B cell (primary cell): ENCODE data around the gene MYO16. TPM values are rescaled to one million over a fixed set of nuclear protein-coding genes. Genes with fewer than 3 reads are reported as not detected.

Experiments
- ATAC-seq: fragments of 200-7000 bp; cut with Tn5 transposase; one replicate; pipeline ENCODE4 v1.10.0; 2021; ENCODE audit warnings: low read depth, mild to moderate bottlenecking, moderate number of reproducible peaks, moderate library complexity
- CTCF ChIA-PET: fragments of 350-600 bp; sonication (Branson Sonifier 250); formaldehyde crosslinking; loops from one replicate; lab custom pipeline; 2021; ENCODE audit warnings: antibody characterized with exemption, inconsistent platforms; lab: Charles Lee
- POLR2A ChIA-PET: fragments of 350-600 bp; sonication (Branson Sonifier 250); formaldehyde crosslinking; loops from one replicate; lab custom pipeline; 2021; ENCODE audit warnings: antibody characterized with exemption; lab: Charles Lee
- DNase-seq: peaks from one replicate; pipeline ENCODE4 v3.0.0; 2013
- H2AFZ ChIP-seq: 2 replicates; pipeline ENCODE4 v1.6.1; 2012; ENCODE audit warnings: mild to moderate bottlenecking, low read depth, low read length; ENCODE audit not compliant: insufficient read depth, poor library complexity, severe bottlenecking
- H3K27ac ChIP-seq, 2 donors: 1 replicate in 1 of 2; 2 replicates in 1 of 2; pipeline ENCODE4 v1.5.1; 2012 to 2013; ENCODE audit warnings: low read length in 2 of 2, mild to moderate bottlenecking in 2 of 2, moderate library complexity in 1 of 2
- H3K27me3 ChIP-seq, 4 experiments: fragments of 200-600 bp in 1 of 4; sonication (generic) in 1 of 4; replicated peaks in 1 of 4; 1 replicate in 2 of 4; 2 replicates in 2 of 4; pipeline versions ENCODE4 v1.6.1 to v1.7.0; 2013 to 2016; ENCODE audit warnings: low read length in 3 of 4, mild to moderate bottlenecking in 2 of 4, mixed read lengths in 1 of 4, moderate library complexity in 1 of 4; ENCODE audit not compliant: insufficient read depth in 4 of 4, control insufficient read depth in 3 of 4; ENCODE audit errors: control extremely low read depth in 1 of 4
- H3K36me3 ChIP-seq, 2 experiments: replicated peaks in 1 of 2; 1 replicate in 1 of 2; 2 replicates in 1 of 2; pipeline versions ENCODE4 v1.6.1 to v1.7.1; 2013; ENCODE audit warnings: low read length in 1 of 2; ENCODE audit not compliant: insufficient read depth in 2 of 2, control insufficient read depth in 1 of 2; ENCODE audit errors: control extremely low read depth in 1 of 2, extremely low read depth in 1 of 2
- H3K4me1 ChIP-seq, 2 donors: fragments of 200-600 bp in 1 of 2; sonication (generic) in 1 of 2; 1 replicate in 1 of 2; 2 replicates in 1 of 2; pipeline versions ENCODE4 v1.5.1 to v1.6.1; 2013 to 2017; ENCODE audit warnings: low read length in 2 of 2; ENCODE audit not compliant: control insufficient read depth in 2 of 2, insufficient read depth in 2 of 2
- H3K4me2 ChIP-seq: replicated peaks from 2 replicates; pipeline ENCODE3; 2012; ENCODE audit warnings: mild to moderate bottlenecking, low read depth, low read length; ENCODE audit not compliant: poor library complexity, severe bottlenecking
- H3K4me3 ChIP-seq, 5 experiments: fragments of 200-600 bp in 1 of 5; sonication (generic) in 1 of 5; 1 replicate in 3 of 5; 2 replicates in 2 of 5; pipeline versions ENCODE4 v1.5.1 to v1.7.0; 2011 to 2016; ENCODE audit warnings: low read length in 4 of 5, mild to moderate bottlenecking in 4 of 5, low read depth in 2 of 5, control low read depth in 1 of 5, moderate library complexity in 1 of 5; ENCODE audit not compliant: insufficient read depth in 1 of 5; ENCODE audit errors: control extremely low read depth in 1 of 5, extremely low read depth in 1 of 5
- H3K79me2 ChIP-seq: fragments of 200-600 bp; sonication (generic); one replicate; pipeline ENCODE4 v1.6.0; 2016; ENCODE audit warnings: low read length; ENCODE audit not compliant: control insufficient read depth, insufficient read depth
- H3K9ac ChIP-seq: fragments of 200-600 bp; sonication (generic); 2 replicates; pipeline ENCODE4 v1.6.1; 2017; ENCODE audit warnings: mild to moderate bottlenecking, low read length, moderate library complexity
- H3K9me3 ChIP-seq, 3 donors: one replicate each; pipeline versions ENCODE4 v1.6.1 to v1.7.1; 2013; ENCODE audit warnings: low read length in 2 of 3; ENCODE audit not compliant: control insufficient read depth in 2 of 3, insufficient read depth in 1 of 3; ENCODE audit errors: control extremely low read depth in 1 of 3
- H4K20me1 ChIP-seq: 2 replicates; pipeline ENCODE4 v1.6.0; 2012; ENCODE audit warnings: mild to moderate bottlenecking, low read length; ENCODE audit not compliant: insufficient read depth, control insufficient read depth, poor library complexity, severe bottlenecking
- H3K27ac Mint-ChIP-seq: one replicate; pipeline ENCODE4 v1.8.0; 2021; ENCODE audit warnings: mixed read lengths
- H3K27me3 Mint-ChIP-seq: one replicate; pipeline ENCODE4 v1.8.0; 2021; ENCODE audit warnings: mixed read lengths
- H3K4me1 Mint-ChIP-seq: one replicate; pipeline ENCODE4 v1.8.0; 2021; ENCODE audit warnings: mixed read lengths
- H3K4me3 Mint-ChIP-seq: one replicate; pipeline ENCODE4 v1.8.0; 2021; ENCODE audit warnings: mixed read lengths
- H3K9me3 Mint-ChIP-seq: one replicate; pipeline ENCODE4 v1.8.0; 2022; ENCODE audit warnings: mixed read lengths; ENCODE audit not compliant: insufficient read depth
- EZH2 ChIP-seq: IDR thresholded peaks from 2 replicates; pipeline ENCODE4 v1.6.1; 2012; ENCODE audit warnings: borderline replicate concordance, low read depth, mild to moderate bottlenecking, moderate library complexity, low read length; ENCODE audit not compliant: insufficient read depth, poor library complexity, severe bottlenecking
- WGBS: methylation state at CpG from one replicate; pipeline ENCODE4 v1.1.5; 2013; ENCODE audit warnings: missing lambda C conversion rate; ENCODE audit not compliant: insufficient coverage; 5-methylcytosine and 5-hydroxymethylcytosine counted together
- intact Hi-C: fragments of 100-400 bp; cut with micrococcal nuclease; formaldehyde crosslinking; loops from one replicate; pipeline ENCODE4 v1.10.0; 2022
- polyA plus RNA-seq: library from polyadenylated mRNA; depleted of rRNA; stranded (reverse); fragments of >200 nt; gene quantifications from 2 replicates; pipeline ENCODE4 v1.2.3, GENCODE V29; 2012
- total RNA-seq, 2 donors: library from RNA; stranded (reverse); fragments of 120-200 nt in 1 of 2; gene quantifications; 1 replicate in 1 of 2; 2 replicates in 1 of 2; pipeline versions ENCODE4 v1.2.3 to v1.2.4, GENCODE V29; 2013 to 2022
- TF ChIP-seq, protein P1 (sequence below): fragments of 200-600 bp; IDR thresholded peaks from one replicate; pipeline ENCODE4 v1.8.0; 2022; ENCODE audit warnings: antibody characterized with exemption, mild to moderate bottlenecking

The MYO16 gene
- total and polyA plus RNA-seq, 2 donors (not counting 1 experiment from before 2014, with no cell fraction given): not detected

DNA sequence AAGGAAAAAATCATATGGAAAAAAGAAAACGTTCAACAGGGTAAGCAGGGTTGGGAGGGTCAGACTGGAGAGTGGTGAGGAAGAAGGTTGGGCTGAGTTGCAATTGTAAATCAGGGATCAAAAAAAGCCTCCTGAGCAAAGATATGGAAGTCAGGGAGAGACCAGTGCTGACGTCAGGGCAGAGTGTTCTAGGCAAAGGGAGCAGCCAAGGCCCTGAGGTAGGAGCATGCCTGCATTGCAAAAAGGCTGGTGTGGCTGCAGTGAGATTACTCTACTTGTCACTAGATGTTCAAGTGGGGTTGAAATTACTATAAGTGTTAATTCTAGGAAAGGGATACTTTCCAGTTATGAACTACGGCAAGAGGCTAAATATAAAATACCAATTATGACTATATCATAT lies 562.0 kb downstream of the MYO16 start:
- Histone ChIP-seq H3K27ac (no peak overlapping the region), H3K36me3 (no peaks in the 10 kb centered on the region), H4K20me1 (no peaks in the 10 kb centered on the region), H3K4me1 (no peaks in the 10 kb centered on the region), H3K4me3 (no peak overlapping the region), H3K4me2 (no peak overlapping the region), H3K9me3 (no peaks in the 10 kb centered on the region), H3K27me3 (peaks cover 0 to 2% (median 0%) of the 10 kb centered on the region in 4 experiments), H3K79me2 (no peaks in the 10 kb centered on the region), H2AFZ (no peak overlapping the region), H3K9ac (no peak overlapping the region)
- H3K27me3 Mint-ChIP-seq: peaks cover 14% of the 10 kb centered on the region
- H3K4me1 Mint-ChIP-seq: no peaks in the 10 kb centered on the region
- 95% methylated on average over 2 of the region's 3 CpGs for WGBS
- DNase-seq (no peak), ATAC-seq (no peak)
- ChIA-PET POLR2A (no interaction called here), CTCF (no interaction called here)
- no peak overlapping the region for H3K4me3 Mint-ChIP-seq
- no peak overlapping the region for H3K27ac Mint-ChIP-seq
- TF ChIP-seq, protein P1, sequence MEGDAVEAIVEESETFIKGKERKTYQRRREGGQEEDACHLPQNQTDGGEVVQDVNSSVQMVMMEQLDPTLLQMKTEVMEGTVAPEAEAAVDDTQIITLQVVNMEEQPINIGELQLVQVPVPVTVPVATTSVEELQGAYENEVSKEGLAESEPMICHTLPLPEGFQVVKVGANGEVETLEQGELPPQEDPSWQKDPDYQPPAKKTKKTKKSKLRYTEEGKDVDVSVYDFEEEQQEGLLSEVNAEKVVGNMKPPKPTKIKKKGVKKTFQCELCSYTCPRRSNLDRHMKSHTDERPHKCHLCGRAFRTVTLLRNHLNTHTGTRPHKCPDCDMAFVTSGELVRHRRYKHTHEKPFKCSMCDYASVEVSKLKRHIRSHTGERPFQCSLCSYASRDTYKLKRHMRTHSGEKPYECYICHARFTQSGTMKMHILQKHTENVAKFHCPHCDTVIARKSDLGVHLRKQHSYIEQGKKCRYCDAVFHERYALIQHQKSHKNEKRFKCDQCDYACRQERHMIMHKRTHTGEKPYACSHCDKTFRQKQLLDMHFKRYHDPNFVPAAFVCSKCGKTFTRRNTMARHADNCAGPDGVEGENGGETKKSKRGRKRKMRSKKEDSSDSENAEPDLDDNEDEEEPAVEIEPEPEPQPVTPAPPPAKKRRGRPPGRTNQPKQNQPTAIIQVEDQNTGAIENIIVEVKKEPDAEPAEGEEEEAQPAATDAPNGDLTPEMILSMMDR: no peak
- TF ChIP-seq EZH2: no peak
- intact Hi-C loops: no loop called here
- H3K9me3 Mint-ChIP-seq: no peaks in the 10 kb centered on the region

DNA sequence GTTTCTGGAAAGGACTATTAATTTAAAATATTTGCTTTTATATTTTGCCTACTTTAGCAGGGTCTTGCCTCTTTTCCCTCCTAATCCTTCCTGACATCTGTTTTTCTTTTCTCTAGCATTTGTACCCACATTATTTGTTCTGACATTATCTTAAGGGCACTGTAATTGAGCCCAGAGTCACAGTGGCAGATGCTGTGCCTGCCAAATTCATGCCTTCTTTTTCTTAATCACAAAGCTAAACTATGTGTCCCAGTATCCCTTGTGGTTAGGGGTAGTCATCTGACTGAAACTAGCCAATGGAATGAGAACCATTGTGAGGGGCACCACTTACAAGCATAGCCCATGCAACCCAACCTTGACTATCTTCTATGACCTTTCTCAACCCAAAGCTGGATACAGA lies 562.9 kb downstream of the MYO16 start:
- Histone ChIP-seq H4K20me1 (no peaks in the 10 kb centered on the region), H3K4me1 (no peaks in the 10 kb centered on the region), H3K9me3 (no peaks in the 10 kb centered on the region), H3K4me2 (no peak overlapping the region), H3K27ac (no peak overlapping the region), H3K27me3 (peaks cover 0 to 2% (median 0%) of the 10 kb centered on the region in 4 experiments), H3K4me3 (no peak overlapping the region), H3K79me2 (no peaks in the 10 kb centered on the region), H3K9ac (no peak overlapping the region), H2AFZ (no peak overlapping the region), H3K36me3 (no peaks in the 10 kb centered on the region)
- Mint-ChIP-seq H3K4me3 (no peak overlapping the region), H3K4me1 (no peaks in the 10 kb centered on the region), H3K27me3 (peaks cover 19% of the 10 kb centered on the region), H3K9me3 (no peaks in the 10 kb centered on the region), H3K27ac (no peak overlapping the region)
- ChIA-PET POLR2A (no interaction called here), CTCF (no interaction called here)
- intact Hi-C loops: no loop called here
- TF ChIP-seq, protein P1: no peak
- ATAC-seq: no peak
- DNase-seq: no peak
